ENCODE data around the gene SPRY4. TPM values are rescaled to one million over a fixed set of nuclear protein-coding genes. Genes with fewer than 3 reads are reported as not detected.
"Not testable (repeated sequence)": the region's sequence is repeated elsewhere in the genome, so short reads cannot be mapped to it uniquely, and the experiment has no call there.

The SPRY4 gene
- total RNA-seq, 1 donor from 2014 or later = 59.3 TPM

- intact Hi-C loops (cut with DNase I) = no loop called here
- DNase-seq (ENCODE audit: low spot score) (no peak), ATAC-seq (no peak)
Measured at GRCh38 chr5:142342128-142342981, 17.5 kb upstream of the SPRY4 start.

GRCh38 chr5:142339781-142340180 is 15.0 kb upstream of the SPRY4 start:
- DNase-seq (ENCODE audit: low spot score) = no peak
- ATAC-seq = no peak
- intact Hi-C loops (cut with DNase I) = loop anchor here (1.0 kb wide), 1 partner anchor 32 kb away; no protein-coding TSS in a partner anchor

DNA sequence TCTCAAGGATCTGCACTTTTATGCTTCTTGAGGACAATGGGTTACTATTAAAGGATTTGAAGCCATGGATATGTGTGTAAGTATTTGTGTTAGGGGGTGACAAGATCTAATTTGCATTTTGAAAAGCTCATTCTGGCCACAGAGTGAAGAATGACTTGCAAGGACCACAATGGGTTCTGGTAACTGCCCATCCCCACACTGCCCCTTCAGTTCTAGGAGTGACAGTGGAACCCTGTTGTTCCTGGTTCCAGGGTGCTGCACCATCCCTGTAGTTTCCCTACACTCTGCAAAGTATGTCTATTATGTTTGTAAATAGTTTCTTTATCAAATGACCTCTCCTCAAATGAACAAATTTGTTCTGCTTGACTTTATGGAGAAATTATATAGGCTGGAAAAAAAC is 9.7 kb upstream of the SPRY4 start:
- DNase-seq (ENCODE audit: low spot score) (no peak), ATAC-seq (no peak)
- intact Hi-C loops (cut with DNase I) = no loop called here

- DNase-seq (ENCODE audit: low spot score); ATAC-seq; intact Hi-C loops (cut with DNase I): not testable (repeated sequence)
Measured at GRCh38 chr5:142333749-142334148, 8.9 kb upstream of the SPRY4 start.

DNA sequence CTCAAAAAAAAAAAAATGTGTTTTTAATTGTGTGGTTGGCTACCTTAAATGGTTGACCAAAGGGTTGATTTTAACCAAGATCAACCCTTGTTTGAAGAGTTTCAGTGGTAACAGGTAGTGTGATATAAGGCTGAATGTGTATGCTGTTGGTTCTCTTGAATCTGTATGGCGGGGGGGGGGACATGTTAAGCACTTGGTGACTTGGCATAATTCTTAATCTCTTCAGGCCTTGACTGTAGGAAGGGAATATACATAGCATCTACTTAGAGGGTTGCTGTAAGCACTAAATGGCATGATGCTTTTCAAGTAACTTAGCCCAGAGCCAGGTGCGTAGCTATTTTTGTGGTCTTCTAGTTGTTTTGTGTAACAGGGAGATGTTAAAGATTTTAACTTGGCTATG is 5.6 kb upstream of the SPRY4 start:
- intact Hi-C loops (cut with DNase I) = no loop called here
- no peak for DNase-seq (ENCODE audit: low spot score)
- no peak for ATAC-seq

- ATAC-seq = no peak
- no peak for DNase-seq (ENCODE audit: low spot score)
- intact Hi-C loops (cut with DNase I) = no loop called here
Measured at GRCh38 chr5:142330026-142330425, 5.2 kb upstream of the SPRY4 start.

- intact Hi-C loops (cut with DNase I) = no loop called here
- ATAC-seq (no peak), DNase-seq (ENCODE audit: low spot score) (no peak)
Measured at GRCh38 chr5:142327111-142327842, 2.5 kb upstream of the SPRY4 start.

- intact Hi-C loops (cut with DNase I) = no loop called here
- DNase-seq (ENCODE audit: low spot score) (no peak), ATAC-seq (no peak)
Measured at GRCh38 chr5:142326480-142326938, 1.7 kb upstream of the SPRY4 start.

- DNase-seq (ENCODE audit: low spot score) (peak; percentile 80), ATAC-seq (peak; percentile 42)
- intact Hi-C loops (cut with DNase I) = no loop called here
Measured at GRCh38 chr5:142325725-142326479, 1.1 kb upstream of the SPRY4 start.

DNA sequence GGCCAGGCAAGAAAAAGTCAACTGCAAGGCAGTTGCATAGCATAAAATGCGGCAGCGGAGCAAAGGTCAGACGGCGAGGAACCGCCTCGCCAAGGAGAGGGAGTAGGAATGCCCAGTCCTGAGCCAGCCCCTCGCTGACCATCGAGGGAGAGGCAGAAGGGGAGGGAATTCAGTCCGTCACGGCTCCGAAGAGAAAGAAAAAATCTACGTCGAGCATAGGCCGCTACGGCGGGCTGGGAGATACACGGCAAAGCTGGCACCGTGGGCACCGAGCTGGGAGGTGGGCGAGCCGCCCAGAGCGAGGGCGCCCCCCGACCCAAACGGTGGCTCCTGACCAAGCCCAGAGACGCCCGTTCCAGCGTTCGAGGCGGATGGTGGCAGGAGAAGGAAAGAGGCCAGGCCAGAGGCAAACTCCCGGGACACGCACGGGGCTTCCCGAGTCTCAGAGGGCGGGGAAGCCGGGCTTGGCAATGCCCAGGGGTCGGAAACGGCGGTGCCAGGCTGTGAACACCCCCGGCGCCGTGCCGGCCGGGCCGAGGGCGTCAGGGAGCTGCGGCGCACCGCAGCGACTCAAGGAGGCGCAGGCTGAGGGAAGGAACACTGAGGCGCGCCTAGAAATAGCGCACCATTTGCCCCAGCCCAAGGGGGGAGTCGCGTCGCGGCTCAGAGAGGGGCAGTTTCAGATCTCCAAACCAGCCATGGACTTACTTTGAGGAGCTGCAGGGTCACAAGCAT is 518 bp downstream of the SPRY4 start:
- DNase-seq (ENCODE audit: low spot score) (peak; percentile 70), ATAC-seq (peak; percentile 9)
- intact Hi-C loops (cut with DNase I) = no loop called here

DNA sequence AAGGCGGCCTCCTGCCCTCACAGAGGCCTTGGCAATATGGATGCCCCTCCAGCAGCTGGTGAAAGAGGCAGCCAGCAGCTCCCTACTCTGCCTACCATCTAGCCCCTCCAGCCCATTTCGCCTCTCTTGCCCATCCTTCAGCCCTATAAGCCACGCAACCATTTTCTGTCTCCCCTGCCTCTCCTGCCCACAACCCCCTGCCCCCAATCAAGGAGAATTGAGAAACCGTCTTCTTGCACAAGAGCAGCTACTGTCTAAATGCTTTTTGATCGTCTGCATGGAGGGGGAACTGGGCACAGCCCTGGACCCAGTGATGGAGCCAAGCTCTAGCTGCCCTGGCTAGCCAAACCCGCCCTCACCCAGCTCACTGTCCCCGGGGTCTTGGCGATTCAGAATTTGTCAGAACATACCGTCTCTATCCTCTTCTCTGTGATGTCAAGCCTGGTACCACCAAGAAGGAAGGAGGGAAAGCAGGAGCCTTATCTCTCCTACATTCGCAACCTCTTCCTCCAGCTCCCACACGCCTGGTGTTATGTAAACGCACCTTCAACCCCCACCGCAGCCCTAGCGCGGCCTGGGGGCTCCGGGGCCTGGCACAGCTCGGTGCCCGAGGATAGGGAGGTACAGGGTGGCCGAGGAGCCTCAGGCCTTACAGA is 1.2 kb downstream of the SPRY4 start:
- ATAC-seq (peak; percentile 2), DNase-seq (ENCODE audit: low spot score) (no peak)
- intact Hi-C loops (cut with DNase I) = no loop called here

DNA sequence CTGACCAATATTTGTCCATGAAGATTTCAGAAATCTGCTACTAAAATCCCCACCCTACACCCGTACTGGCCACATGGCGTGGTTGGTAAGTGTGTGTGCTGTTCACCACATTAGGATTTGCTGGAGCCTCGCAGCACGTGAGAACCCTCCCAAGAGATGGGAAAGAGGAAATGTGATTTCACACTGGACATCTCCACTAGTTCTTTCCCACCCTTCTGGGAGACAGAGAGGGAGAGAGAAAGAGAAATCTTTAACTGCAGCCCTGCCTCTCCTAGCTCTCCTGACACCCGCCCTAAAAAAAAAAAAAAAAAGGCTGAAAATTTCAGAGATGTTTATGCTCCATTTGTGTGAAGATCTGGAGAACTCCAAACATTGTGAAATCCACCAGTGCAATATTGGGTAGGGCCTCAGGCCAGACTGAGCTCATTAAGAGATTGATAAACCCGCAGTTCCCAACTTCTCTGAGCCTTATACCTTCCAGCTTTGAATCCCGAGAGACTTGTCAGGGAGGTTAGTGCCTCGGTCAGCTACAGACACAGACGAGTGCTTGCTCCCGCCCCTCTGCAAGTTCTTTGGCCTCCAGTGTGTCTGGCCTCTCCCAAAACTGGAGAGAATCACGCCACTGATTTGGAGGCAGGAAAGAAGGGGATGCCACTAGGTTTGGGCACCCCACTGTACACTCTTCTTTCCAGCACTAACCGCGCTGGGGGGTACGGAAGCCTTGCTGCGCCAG is 1.9 kb downstream of the SPRY4 start:
- ATAC-seq = peak; percentile 51
- intact Hi-C loops (cut with DNase I) = no loop called here
- DNase-seq (ENCODE audit: low spot score) = peak; percentile 69

DNA sequence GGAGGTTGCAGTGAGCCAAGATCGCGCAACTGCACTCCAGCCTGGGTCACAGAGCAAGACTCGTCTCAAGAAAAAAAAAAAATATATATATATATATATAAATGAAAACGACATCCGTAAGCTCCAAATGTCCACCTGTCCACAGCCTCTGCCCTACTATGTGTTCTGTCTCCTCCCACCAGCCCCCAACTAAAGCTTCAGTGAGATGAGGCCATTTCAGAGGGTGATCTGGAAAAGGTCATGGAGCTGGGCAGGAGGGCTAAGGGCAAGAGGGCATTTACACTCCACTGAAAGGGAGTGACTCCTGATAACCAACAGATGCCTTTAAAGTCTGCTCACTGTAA is 2.4 kb downstream of the SPRY4 start:
- no peak for ATAC-seq
- intact Hi-C loops (cut with DNase I) = no loop called here
- DNase-seq (ENCODE audit: low spot score) = no peak

DNA sequence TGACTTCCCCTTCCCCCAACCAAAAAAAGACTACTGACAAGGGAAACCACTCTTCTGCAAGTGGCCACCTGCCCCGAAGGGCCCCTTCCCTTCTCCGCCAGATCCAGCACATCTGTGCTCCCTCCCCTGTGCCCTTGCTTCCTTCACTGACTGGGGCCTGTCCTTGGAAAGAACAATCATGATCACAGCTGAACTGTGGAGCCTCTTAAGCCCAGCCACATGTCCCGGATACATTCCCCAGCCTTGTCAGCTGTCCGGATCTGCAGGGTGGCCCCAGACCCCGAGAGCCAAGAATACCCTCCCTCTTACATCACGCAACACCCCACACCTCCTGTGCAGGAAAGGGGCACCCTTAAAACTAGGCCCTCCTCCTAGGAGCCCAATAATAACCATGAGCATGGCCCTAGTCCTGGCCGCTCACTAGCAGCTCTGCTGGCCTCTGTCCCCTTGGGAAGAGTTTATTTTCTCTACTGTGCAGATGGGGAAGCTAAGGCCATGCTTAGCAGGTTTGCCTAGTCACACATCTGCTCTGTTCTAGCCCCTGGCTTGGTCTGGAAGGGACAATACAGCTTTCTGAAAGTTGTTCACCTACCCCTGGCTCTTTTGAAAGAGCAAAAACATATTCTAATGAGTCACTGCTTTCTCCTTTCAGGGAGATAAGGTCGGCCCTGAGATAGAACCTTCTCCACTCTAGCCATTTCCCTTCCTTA is 3.8 kb downstream of the SPRY4 start:
- ATAC-seq (no peak), DNase-seq (ENCODE audit: low spot score) (no peak)
- intact Hi-C loops (cut with DNase I) = no loop called here

GRCh38 chr5:142320430-142320738 is 4.4 kb downstream of the SPRY4 start:
- no peak for ATAC-seq
- intact Hi-C loops (cut with DNase I) = no loop called here
- no peak for DNase-seq (ENCODE audit: low spot score)

GRCh38 chr5:142319560-142320429 is 5.0 kb downstream of the SPRY4 start:
- ATAC-seq (no peak), DNase-seq (ENCODE audit: low spot score) (no peak)
- intact Hi-C loops (cut with DNase I) = loop anchor here (10.0 kb wide), 1 partner anchor 135 kb away; no protein-coding TSS in a partner anchor
